Measurements from ENCODE around the gene KLHL5.

GRCh38 chr4:39044956-39045826 is 16.8 kb upstream of the KLHL5 start:
- TF ChIP-seq CTCF (IDR thresholded peaks at IDR 0.05; ENCODE audit: low read depth, low read length): no peak
- no peak for TF ChIP-seq POLR2A (IDR thresholded peaks at IDR 0.05; ENCODE audit: extremely low read depth, insufficient read length)
- TF ChIP-seq MYC (IDR thresholded peaks at IDR 0.05; ENCODE audit: low read depth, low read length): 0 out of 2 replicates have a peak, but pooled peaks have one; percentile 26
